Tibial nerve (tissue), 4 donors: Measurements from ENCODE around the gene ERLEC1.

Experiments
- EP300 ChIP-seq, 2 donors: sonication (generic); formaldehyde crosslinking; IDR thresholded peaks; one replicate each; pipeline ENCODE4 v1.6.1; 2017; ENCODE audit warnings: antibody characterized with exemption in 2 of 2, mild to moderate bottlenecking in 1 of 2
- POLR2A ChIP-seq, 2 donors: fragments of 450-650 bp; IDR thresholded peaks; one replicate each; pipeline ENCODE4 v1.6.1; 2017; ENCODE audit warnings: antibody characterized with exemption in 2 of 2, mild to moderate bottlenecking in 2 of 2, moderate library complexity in 2 of 2
- TF ChIP-seq, protein P1 (sequence below), 5 experiments: fragments of 200-600 bp in 3 of 5; fragments of 450-650 bp in 2 of 5; sonication (generic) in 3 of 5; IDR thresholded peaks; one replicate each; pipeline ENCODE4 v1.5.1; 2016 to 2019; ENCODE audit warnings: antibody characterized with exemption in 5 of 5, mild to moderate bottlenecking in 3 of 5, moderate library complexity in 2 of 5

DNA sequence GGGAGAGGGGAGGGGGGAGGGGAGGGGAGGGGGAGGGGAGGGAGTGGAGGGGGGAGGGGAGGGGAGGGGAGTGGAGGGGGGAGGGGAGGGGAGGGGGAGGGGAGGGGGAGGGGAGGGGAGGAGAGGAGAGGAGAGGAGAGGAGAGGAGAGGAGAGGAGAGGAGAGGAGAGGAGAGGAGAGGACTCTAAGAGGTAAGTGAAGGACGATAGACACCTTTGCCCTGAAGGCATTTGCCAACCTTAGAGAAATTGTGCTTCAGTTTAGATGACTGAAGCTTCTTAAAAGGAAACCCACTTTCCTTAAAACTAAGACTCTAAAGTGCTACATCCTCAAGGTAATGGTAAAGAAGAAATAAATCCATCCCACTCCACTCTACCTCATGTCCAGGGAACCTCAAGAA is 53.7 kb downstream of the ERLEC1 start:
- TF ChIP-seq, protein P1, sequence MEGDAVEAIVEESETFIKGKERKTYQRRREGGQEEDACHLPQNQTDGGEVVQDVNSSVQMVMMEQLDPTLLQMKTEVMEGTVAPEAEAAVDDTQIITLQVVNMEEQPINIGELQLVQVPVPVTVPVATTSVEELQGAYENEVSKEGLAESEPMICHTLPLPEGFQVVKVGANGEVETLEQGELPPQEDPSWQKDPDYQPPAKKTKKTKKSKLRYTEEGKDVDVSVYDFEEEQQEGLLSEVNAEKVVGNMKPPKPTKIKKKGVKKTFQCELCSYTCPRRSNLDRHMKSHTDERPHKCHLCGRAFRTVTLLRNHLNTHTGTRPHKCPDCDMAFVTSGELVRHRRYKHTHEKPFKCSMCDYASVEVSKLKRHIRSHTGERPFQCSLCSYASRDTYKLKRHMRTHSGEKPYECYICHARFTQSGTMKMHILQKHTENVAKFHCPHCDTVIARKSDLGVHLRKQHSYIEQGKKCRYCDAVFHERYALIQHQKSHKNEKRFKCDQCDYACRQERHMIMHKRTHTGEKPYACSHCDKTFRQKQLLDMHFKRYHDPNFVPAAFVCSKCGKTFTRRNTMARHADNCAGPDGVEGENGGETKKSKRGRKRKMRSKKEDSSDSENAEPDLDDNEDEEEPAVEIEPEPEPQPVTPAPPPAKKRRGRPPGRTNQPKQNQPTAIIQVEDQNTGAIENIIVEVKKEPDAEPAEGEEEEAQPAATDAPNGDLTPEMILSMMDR (IDR thresholded peaks at IDR 0.05), result no peak
- TF ChIP-seq POLR2A (IDR thresholded peaks at IDR 0.05) (no peak), EP300 (IDR thresholded peaks at IDR 0.05) (no peak)
